G401 (cell line): ENCODE measurements around the gene KLF11. TPM values are rescaled to one million over a fixed set of nuclear protein-coding genes. Genes with fewer than 3 reads are reported as not detected.

Source experiments
- DNase-seq: peaks from one replicate; pipeline ENCODE4 v3.0.0-alpha.2; 2015; ENCODE audit warnings: low spot score
- in situ Hi-C: cut with HindIII; loops from 2 replicates; pipeline ENCODE4 v1.10.0; 2016; ENCODE audit warnings: low sequenced_read_pairs, mixed read lengths
- total RNA-seq: library from RNA; depleted of rRNA; stranded (reverse); fragments of >200 nt; shearing (Covaris generic); gene quantifications from 2 replicates; pipeline ENCODE4 v1.2.3, GENCODE V29; 2014

Gene KLF11
- total RNA-seq, 1 experiment from 2014 or later = 6.9 TPM

DNA sequence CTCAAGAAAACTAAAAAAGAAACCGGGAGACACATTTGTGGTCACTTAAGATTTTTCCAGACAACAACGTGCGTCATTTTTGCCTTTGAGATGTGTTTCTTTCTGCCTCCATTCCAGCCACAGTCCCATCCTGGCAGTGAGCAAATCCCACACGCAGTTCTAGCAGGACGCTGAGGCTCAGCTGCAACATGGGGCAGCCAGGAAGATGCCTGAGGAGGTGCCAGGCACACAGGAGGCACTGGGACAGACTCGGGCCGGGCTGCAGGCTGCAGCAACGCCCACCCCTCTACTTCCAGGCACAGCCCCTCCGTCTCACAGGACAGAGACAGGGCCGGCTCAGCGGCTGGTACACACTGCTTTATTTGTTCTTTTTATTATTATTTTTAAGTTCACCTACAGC lies 13.1 kb downstream of the KLF11 start:
- no peak for DNase-seq
- in situ Hi-C loops = no loop called here

DNA sequence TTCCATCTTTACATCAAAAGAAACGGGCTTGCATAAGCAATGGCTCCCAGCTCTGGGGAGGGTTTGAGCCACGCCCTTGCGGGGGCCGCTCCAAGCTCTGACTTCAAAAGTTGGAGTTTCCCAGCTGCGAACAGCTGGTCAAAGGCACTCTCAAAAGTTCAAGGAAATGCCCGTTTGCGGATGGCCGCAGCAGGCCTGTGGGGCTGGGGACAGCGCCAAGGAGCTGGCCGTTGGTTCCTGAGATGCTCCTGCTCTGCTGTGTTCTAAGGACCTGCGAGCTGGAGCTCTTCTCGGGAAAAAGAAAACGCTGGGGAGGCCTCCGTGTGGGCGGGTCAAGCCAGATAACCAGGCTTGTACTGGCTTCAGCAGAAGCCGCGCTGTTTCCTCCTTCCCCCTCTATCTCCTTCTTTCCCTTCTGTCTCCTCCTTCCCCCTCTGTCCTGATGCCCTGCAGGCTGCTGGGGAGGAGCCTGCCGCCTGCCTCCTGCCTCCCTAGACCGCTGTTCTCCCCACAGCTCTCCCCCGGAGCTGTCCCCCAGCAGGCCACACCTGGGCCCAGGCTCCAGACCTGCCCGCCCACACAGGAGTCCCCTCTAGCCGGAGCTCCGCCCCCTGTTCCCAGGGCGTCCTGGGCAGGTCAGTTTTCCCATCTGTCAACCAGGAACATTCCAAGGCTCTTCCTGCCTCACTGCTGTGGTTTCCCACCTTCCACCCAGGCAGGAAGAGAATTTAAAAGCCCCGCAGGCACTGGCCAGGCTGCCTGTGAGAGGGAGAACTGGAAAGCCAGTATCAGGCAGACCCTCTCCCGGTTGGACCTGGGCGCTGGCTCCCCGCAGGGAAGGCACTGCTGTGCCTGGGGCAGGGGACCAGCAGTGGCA lies 14.1 kb downstream of the KLF11 start:
- in situ Hi-C loops = no loop called here
- peak; percentile 85 for DNase-seq

DNA sequence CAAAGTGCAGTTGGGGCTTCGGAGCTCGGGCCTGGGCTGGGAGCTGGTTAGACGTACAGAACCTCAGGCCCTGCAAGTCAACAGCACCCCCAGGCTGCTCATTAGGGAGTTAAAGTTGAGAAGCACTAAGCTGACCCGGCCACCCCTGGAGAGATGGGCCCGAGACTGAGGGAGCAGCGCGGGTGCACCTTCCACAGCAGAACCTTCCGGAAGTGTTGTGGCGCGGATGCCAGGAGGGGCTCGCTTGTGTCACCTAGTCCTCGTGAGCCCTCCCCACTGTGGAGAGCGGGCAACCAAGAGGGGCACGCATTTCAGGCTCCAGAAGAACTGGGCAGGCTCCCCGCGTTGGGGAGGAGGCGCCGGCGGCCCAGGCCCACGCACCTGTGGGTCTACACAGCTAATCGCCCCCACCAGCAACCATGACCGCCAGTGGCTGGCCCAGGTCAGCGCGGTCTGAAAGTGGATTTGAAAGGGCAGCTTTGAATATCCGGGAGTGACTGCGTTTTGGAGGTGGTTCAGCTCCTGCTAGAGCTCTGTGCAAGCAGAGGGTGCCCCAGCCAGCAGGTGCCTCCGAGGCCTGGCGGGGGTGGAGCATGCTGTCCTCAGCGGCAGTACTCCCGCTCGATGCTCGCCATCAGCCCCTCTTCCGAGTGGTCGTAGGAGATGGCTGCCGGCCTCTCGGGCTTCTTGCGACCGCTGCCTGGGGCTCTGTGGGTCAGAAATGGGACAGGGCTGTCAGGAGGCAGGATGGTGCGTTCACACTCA lies 15.1 kb downstream of the KLF11 start:
- DNase-seq = no peak
- in situ Hi-C loops = no loop called here

DNA sequence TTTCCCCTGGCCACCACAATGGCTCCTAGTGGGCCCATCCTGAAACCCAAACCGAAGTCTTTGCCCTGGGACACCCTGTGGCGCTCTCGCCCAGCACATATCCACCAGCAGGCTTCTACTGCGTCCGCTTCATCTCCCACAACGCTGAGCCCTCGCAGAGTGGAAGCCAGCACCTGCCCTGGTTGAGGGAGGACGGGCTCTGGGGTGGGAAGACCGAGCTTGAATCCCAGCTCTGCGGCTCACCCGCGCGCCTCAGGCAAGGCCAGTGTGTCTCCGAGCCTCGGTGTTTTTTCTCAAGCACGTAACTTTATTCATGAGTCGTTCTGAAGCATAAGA lies 15.6 kb downstream of the KLF11 start:
- no peak for DNase-seq
- in situ Hi-C loops = no loop called here

DNA sequence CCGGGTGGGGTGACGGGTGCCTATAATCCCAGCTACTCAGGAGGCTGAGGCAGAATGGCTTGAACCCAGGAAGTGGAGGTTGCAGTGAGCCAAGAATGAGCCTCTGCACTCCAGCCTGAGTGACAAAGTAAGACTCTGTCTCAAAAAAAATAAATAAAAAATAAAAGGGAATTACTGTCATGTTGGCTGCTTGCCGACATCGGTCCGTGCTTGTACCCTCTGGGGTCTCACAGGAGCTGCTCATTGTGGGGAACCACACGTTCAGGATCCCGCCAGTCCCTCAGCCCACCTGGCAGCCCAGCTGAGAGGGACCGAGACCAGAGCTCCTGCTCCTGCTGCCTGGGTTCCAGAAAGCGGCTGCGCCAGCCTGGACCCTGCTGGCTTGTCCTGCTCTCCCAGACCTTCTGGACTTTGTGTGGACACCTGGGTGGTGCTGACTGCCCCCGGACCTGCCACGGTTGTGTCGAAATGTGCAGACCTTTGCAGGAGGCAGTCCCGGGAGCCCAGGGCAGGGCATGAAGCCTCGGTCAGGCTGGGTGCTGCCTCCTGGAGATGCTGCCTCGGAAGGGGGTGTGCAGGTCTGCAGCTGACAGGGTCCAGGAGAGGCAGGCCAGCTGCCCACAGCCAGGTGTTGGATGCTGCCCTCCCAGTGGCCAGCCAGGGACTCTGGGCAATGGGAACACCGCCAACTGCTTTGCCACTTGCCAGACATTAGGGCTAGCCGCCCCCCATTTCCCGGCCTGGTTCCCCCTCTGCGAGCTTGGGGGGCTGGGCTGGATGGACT lies 16.4 kb downstream of the KLF11 start:
- in situ Hi-C loops = no loop called here
- DNase-seq = no peak

DNA sequence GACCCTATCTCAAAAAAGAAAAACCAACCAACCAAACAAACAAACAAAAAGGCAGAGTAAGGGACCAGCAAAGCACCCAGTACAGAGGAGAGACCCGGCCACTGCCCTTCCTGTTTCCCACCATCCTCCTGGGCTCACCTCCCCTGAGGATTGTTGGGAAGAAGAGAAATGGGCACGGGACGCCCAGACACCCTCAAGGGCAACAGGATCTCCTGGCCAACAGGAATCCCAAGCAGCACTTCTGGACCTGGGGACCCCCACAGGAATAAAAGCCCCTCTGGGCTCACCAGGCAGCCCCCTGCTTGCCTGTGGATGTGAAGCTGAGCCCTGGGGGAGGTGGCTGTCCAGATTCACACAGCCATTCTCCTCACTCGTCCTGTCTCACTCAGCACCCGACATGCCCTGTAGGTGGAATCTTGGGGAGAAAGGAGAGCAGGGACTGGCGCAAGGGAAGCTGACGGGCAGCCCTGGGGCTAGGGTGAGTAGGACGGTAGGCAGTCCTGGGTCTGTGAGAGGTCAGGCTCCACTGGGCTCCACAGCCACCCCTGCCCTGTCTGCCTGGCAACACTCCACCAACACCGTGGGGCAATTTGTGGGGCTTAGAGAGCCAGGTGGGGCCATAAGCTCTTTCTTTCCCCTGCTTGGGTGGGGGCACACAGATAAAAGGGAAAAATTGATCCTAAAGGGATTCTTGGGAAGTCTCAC lies 18.0 kb downstream of the KLF11 start:
- in situ Hi-C loops = no loop called here

DNA sequence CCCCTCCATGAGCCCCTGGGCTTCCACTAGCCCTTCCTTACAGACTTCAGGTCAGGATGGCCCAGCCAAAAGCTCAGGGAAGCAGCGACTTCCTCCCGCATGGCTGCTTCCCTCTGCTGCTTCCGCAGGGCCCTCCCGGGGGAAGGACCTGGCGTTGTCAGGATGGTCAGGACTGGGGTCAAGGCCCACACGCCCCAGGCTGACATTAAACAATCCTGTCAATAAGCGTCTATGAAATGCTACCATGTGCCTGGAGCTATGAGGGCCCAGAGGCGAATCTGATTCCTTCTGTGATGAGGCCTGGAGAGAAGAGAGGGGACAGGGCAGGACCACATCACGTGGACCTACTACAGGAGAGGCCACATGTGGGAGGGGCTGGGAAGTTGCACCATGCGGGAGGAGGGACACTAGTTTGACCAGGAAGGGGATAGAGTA lies 19.6 kb downstream of the KLF11 start:
- in situ Hi-C loops = no loop called here
- no peak for DNase-seq

More for the DNA sequence above, 18.0 kb downstream of the KLF11 start:
- no peak for DNase-seq

DNA sequence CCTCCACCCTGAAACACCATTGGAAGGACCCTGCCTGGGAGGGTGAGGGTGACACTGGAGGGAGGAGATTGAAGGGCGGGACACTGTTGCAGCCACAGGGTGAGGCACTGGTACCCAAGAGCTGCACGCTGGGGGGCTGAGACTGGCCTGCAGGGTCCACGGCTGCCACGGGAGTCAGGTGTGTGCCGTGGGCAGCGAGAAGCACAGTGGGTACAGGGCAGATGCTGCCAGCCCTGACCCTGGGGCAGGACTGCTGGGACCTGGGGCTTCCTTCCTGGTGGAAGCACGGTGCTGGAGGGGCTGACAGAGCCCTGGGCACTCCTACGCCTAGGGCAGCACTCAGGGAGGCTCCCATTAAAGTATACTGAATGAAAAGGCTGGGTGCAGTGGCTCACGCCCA lies 20.2 kb downstream of the KLF11 start:
- in situ Hi-C loops = no loop called here
- DNase-seq = no peak

DNA sequence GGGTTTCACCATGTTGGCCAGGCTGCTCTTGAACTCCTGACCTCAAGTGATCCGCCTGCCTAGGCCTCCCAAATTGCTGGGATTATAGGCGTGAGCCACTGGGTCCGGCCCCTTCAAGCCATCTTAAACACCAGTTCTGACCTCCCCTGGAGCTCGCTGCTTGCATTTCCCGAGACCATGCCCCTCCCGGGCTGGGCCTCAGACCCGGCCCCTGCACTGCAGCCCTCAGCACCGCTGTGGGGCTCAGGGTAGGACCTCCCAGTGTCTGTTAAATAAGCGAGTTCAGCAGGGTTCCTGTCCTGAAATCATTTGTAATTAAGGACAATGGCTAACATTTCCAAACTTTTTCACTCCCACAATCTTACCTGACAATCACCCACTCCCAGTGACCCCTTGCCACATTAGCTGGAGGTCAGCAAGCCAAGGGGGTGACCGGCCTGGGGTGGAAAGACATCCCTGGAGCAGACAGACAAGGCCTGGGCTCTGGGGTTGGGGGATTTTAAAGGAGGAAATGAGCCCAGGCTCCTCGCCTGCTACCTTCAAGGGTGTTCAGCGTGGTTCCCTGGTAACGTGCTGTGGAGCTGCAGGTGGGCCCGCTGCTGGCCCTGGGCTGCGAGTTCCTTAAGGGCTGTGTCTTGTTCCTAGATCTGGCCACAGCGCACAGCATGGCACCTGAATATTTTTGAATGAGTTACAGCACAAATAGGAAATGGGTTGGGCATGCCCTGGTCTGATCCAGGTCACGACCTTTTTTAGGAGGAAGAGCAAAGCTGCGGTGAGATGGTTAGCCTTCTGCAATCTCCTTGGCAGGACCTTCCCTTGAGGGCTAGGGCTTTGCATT lies 21.8 kb downstream of the KLF11 start:
- DNase-seq = no peak
- in situ Hi-C loops = no loop called here

DNA sequence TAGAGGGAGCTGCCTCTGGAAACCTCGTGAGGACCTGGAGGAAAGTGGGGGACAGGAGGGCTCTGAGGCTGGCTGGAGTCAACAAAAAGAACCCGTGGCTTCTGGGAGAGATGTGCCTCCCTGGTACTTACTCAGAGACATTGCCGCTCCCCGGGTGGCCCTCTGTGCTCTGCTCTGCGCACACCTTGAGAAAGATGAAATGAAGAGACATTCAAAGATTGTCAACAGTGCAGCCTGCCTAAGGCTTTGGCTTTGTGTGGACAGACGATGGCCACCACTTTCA lies 22.4 kb downstream of the KLF11 start:
- DNase-seq = no peak
- in situ Hi-C loops = no loop called here

DNA sequence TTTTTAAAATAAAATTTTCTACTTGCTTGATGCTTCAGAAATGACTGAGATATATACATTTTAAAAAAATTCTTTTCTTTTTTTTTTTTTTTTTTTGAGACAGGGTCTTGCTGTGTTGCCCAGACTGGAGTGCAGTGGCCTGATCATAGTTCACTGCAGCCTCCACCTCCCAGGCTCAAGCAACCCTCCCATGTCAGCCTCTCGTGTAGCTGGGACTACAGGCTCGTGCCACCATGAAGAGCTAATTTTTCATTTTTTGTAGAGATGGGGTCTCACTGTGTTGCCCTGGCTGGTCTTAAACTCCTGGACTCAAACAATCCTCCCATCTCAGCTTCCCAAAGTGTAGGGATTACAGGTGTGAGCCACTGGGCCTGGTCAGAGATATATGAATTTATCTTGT lies 24.0 kb downstream of the KLF11 start:
- in situ Hi-C loops = no loop called here
- DNase-seq = no peak

DNA sequence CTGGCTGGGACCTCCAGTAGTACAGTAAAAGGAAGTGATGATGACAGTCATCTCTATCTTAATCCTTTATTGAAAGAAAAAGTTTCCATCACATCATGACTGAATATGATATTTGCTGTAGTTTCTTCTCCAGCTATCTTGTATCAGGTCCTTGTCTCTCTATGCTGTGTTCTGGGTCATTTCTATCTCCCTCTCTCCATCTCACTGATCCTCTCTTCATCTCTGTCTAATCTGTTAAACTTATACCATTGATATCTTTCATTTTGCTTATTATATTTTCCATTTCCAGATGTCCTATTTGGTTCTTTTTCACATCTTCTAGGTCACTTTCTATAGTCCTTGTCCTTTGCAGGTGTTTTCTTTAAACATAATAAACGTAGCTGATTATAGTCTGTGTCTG lies 24.5 kb downstream of the KLF11 start:
- in situ Hi-C loops = no loop called here
- no peak for DNase-seq

DNA sequence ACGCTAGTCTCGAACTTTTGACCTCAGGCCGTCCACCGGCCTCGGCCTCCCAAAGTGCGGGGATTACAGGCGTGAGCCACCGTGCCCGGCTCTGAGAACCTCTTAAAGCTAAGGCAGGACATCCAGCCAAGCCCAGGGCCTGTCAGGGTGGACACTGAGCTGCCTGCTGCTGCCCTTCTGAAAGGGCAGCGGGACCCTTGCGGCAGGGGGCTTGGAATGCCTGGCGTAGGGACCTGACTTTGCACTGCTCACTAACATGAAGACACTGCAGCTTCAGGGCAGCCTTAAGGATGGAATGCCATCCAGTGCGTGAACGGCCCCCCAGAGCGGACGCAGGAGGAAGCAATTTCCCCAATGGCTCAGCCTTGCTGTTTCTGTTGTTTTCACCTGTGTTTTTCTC lies 27.8 kb downstream of the KLF11 start:
- no peak for DNase-seq
- in situ Hi-C loops = no loop called here

DNA sequence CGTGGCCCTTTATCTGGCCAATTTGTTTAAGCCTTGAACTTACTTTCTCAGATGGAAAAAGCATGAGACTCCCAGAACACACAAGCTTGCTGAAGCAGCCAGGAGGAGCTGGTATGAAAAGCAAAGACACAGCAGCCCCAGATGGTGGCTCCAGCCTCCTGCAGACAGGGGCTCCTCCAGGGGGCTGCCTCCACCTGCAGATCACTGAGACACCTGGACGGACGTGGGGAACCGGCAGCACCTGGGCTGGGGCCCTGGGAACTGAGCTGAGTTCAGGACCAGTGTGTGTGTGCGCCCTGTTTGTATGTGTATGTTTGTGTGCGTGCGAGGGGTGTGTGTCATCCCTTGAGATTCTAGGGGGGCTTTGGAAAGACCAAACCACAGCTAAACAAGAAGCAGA lies 28.2 kb downstream of the KLF11 start:
- in situ Hi-C loops = no loop called here
- no peak for DNase-seq

DNA sequence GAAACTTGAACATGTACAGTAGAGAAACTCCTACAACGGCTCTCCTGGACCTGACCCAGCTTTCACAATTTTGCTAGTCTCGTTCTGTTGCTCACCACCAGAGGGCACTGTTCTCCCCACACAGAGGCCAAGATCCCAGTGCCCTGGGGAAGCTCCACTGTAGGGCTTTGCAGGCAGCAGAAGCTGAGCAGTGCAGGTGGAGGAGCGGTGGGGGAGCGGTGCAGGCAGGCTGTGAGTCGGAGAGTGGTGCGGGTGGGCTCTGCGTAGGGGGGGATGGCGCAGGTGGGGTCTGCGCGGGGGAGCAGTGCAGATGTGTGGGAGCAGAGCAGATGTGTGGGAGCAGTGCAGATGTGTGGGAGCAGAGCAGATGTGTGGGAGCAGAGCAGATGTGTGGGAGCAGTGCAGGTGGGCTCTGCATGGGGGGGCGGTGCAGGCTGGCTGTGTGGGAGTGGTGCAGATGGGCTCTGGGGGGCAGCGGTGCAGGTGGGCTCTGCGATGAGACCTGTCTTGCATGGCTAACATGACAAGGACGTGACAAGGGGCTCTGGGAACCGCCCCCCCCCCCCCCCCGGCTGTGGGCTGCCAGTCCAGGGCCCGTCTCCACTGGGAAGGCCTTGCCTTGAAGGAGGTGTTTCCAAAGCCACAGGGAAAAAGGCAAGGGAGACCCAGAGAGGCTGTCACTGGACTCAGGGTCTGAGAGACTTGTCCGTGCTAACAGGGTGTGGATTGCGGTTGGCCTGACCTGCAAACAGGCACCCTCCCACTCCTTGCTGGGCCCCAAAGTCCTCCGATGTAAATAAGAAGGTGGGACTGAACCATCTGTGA lies 29.5 kb downstream of the KLF11 start:
- in situ Hi-C loops = no loop called here
- DNase-seq = peak; percentile 93

DNA sequence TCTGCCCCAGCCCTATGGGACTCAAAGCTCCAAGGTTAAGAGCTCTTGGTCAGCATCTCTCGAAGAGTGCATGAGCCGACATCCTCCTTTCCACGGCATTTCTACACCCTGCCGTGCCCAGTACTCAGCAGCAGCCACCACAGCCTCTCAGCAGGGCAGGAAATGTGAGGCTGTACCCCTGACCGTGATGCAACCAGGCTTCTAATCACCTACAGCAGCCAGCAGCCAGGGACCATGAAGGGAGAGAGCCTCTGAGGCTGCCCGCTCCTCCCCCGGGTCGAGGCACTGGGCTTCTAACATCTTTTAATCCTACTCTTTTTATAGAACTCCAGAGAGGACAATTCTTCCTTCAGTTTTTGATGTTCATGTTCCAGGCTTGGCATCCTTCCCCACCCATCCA lies 30.4 kb downstream of the KLF11 start:
- DNase-seq = no peak
- in situ Hi-C loops = no loop called here

DNA sequence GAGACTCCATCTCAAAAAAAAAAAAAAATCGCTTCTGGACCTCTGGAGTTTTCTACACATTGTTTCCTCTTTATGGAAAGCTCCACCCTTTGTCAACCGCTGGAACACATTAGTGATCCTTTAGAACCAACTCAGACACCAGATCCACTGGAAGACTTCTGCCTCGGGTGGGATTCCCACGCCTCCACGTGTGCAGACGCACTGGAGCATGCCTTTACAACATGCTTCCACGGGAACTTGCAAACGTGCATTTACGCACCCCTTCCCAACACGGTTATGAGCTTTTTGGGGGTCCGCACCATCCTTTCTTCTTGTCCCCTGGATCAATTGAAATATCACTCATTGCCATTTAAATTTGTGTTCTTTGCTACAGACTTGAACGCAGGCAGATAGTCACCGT lies 31.8 kb downstream of the KLF11 start:
- DNase-seq = no peak
- in situ Hi-C loops = no loop called here
